IMR-90 (cell line): ENCODE results near the gene PTPRK. TPM values are rescaled to one million over a fixed set of nuclear protein-coding genes. Genes with fewer than 3 reads are reported as not detected.

Experiments
- ATAC-seq: fragments of 200-7000 bp; cut with Tn5 transposase; 2 replicates; pipeline ENCODE4 v1.9.1; 2020; ENCODE audit warnings: low read depth, mild to moderate bottlenecking, moderate library complexity
- BruUV-seq: library from RNA; stranded (reverse); fragments of 400-500 nt; replicated peaks from 2 replicates; lab custom pipeline; 2021; lab: Mats Ljungman, UMichigan
- CTCF ChIA-PET: fragments of 300-600 bp; formaldehyde crosslinking; extraction: SDS; loops from one replicate; lab custom pipeline; 2021; ENCODE audit warnings: antibody characterized with exemption; lab: Yijun Ruan, JAX
- POLR2A ChIA-PET: fragments of 300-600 bp; sonication (Branson Sonifier 250); formaldehyde crosslinking; loops from one replicate; lab custom pipeline; 2022; ENCODE audit warnings: antibody characterized with exemption; ENCODE audit not compliant: unreplicated experiment; lab: Charles Lee
- DNase-seq: peaks from one replicate; pipeline ENCODE4 v3.0.0; 2013
- H2AFZ ChIP-seq: replicated peaks from 2 replicates; pipeline ENCODE3; 2013; ENCODE audit warnings: low read length, mild to moderate bottlenecking; ENCODE audit not compliant: poor library complexity
- H2AK5ac ChIP-seq: 2 replicates; pipeline ENCODE4 v1.6.1; 2013; ENCODE audit warnings: low read depth, low read length, inconsistent platforms
- H2AK9ac ChIP-seq: replicated peaks from 2 replicates; pipeline ENCODE3; 2013; ENCODE audit warnings: mild to moderate bottlenecking, low read depth, low read length, moderate library complexity; ENCODE audit not compliant: poor library complexity
- H2BK120ac ChIP-seq: 2 replicates; pipeline ENCODE4 v1.6.1; 2013; ENCODE audit warnings: low read depth, low read length, inconsistent platforms
- H2BK15ac ChIP-seq: 3 replicates; pipeline ENCODE4 v1.6.1; 2013; ENCODE audit warnings: low read depth, low read length, inconsistent platforms
- H2BK20ac ChIP-seq: 2 replicates; pipeline ENCODE4 v1.6.1; 2013; ENCODE audit warnings: low read depth, mild to moderate bottlenecking, inconsistent platforms, low read length, moderate library complexity
- H2BK5ac ChIP-seq: 2 replicates; pipeline ENCODE4 v1.6.1; 2013; ENCODE audit warnings: mild to moderate bottlenecking, low read depth, low read length, inconsistent platforms; ENCODE audit not compliant: poor library complexity, severe bottlenecking
- H3K14ac ChIP-seq: replicated peaks from 2 replicates; pipeline ENCODE4 v1.6.1; 2013; ENCODE audit warnings: low read depth, low read length, inconsistent platforms
- H3K18ac ChIP-seq: 2 replicates; pipeline ENCODE4 v1.6.1; 2013; ENCODE audit warnings: low read depth, low read length, control low read depth
- H3K23ac ChIP-seq: 2 replicates; pipeline ENCODE4 v1.6.1; 2013; ENCODE audit warnings: low read depth, low read length, inconsistent platforms
- H3K27ac ChIP-seq: 2 replicates; pipeline ENCODE4 v1.5.1; 2013; ENCODE audit warnings: mild to moderate bottlenecking, control low read depth, low read length; ENCODE audit not compliant: insufficient read depth
- H3K27me3 ChIP-seq: 2 replicates; pipeline ENCODE4 v1.6.1; 2013; ENCODE audit warnings: low read length; ENCODE audit not compliant: control insufficient read depth, insufficient read depth
- H3K36me3 ChIP-seq: 2 replicates; pipeline ENCODE4 v1.6.1; 2013; ENCODE audit warnings: low read length, mixed read lengths; ENCODE audit not compliant: control insufficient read depth, insufficient read depth
- H3K4ac ChIP-seq: 2 replicates; pipeline ENCODE4 v1.6.1; 2013; ENCODE audit warnings: low read depth, low read length, inconsistent platforms
- H3K4me1 ChIP-seq: 2 replicates; pipeline ENCODE4 v1.6.1; 2013; ENCODE audit warnings: low read length, mixed read lengths; ENCODE audit not compliant: control insufficient read depth, insufficient read depth
- H3K4me2 ChIP-seq: 2 replicates; pipeline ENCODE4 v1.6.1; 2013; ENCODE audit warnings: low read depth, mild to moderate bottlenecking, control low read depth, low read length, moderate library complexity
- H3K4me3 ChIP-seq: 2 replicates; pipeline ENCODE4 v1.5.1; 2013; ENCODE audit warnings: low read depth, mild to moderate bottlenecking, control low read depth, low read length, moderate library complexity; ENCODE audit not compliant: insufficient read depth
- H3K56ac ChIP-seq: 2 replicates; pipeline ENCODE4 v1.6.1; 2013; ENCODE audit warnings: low read length, inconsistent platforms; ENCODE audit not compliant: insufficient read depth; ENCODE audit errors: extremely low read depth
- H3K79me1 ChIP-seq, 2 experiments: 2 replicates each; pipeline ENCODE4 v1.6.1; 2013; ENCODE audit warnings: low read length in 2 of 2, inconsistent platforms in 1 of 2, low read depth in 1 of 2
- H3K9ac ChIP-seq: 2 replicates; pipeline ENCODE4 v1.6.1; 2013; ENCODE audit warnings: low read depth, low read length, control low read depth
- H3K9me1 ChIP-seq: 2 replicates; pipeline ENCODE4 v1.6.1; 2013; ENCODE audit warnings: low read length, inconsistent platforms; ENCODE audit not compliant: insufficient read depth
- H3K9me3 ChIP-seq: 2 replicates; pipeline ENCODE4 v1.6.1; 2013; ENCODE audit warnings: low read length; ENCODE audit not compliant: control insufficient read depth, insufficient read depth
- H4K20me1 ChIP-seq: 2 replicates; pipeline ENCODE4 v1.6.1; 2013; ENCODE audit warnings: low read length, inconsistent platforms; ENCODE audit not compliant: insufficient read depth
- H4K5ac ChIP-seq: 2 replicates; pipeline ENCODE4 v1.6.1; 2013; ENCODE audit warnings: mild to moderate bottlenecking, low read depth, low read length, control low read depth
- H4K8ac ChIP-seq, 2 experiments: 2 replicates each; pipeline ENCODE4 v1.6.1; 2013; ENCODE audit warnings: low read depth in 2 of 2, low read length in 2 of 2, control low read depth in 1 of 2, inconsistent platforms in 1 of 2
- H4K91ac ChIP-seq: 2 replicates; pipeline ENCODE4 v1.6.1; 2013; ENCODE audit warnings: low read depth, low read length, inconsistent platforms; ENCODE audit not compliant: insufficient read depth
- BHLHE40 ChIP-seq: fragments of 150-350 bp; IDR thresholded peaks from 2 replicates; pipeline ENCODE4 v1.6.1; 2016; ENCODE audit warnings: mild to moderate bottlenecking, low read depth, low read length
- CEBPB ChIP-seq: IDR thresholded peaks from 2 replicates; pipeline ENCODE4 v1.6.1; 2012; ENCODE audit warnings: low read depth, low read length, improper control_type of control experiment
- ELK1 ChIP-seq: fragments of 150-350 bp; IDR thresholded peaks from 2 replicates; pipeline ENCODE4 v1.6.1; 2016; ENCODE audit warnings: low read depth, mild to moderate bottlenecking, low read length, moderate library complexity, borderline replicate concordance
- WGBS, 2 experiments: methylation state at CpG; one replicate each; pipeline versions ENCODE4 v1.1.5 to v1.1.7; 2013; ENCODE audit warnings: missing lambda C conversion rate in 2 of 2; ENCODE audit not compliant: insufficient read length in 1 of 2; ENCODE audit errors: extremely low coverage in 2 of 2; 5-methylcytosine and 5-hydroxymethylcytosine counted together
- dilution Hi-C: fragments of 300-500 bp; cut with HindIII; formaldehyde crosslinking; loops from one replicate; pipeline ENCODE4 v1.14.3; 2018; ENCODE audit warnings: low sequenced_read_pairs; ENCODE audit not compliant: unreplicated experiment
- in situ Hi-C: fragments of 300-500 bp; cut with MboI; formaldehyde crosslinking; loops from 3 replicates; pipeline ENCODE4 v1.14.3; 2019; ENCODE audit warnings: low sequenced_read_pairs, inconsistent platforms, mixed read lengths
- intact Hi-C: fragments of 100-400 bp; cut with micrococcal nuclease; formaldehyde crosslinking; loops from 2 replicates; pipeline ENCODE4 v1.10.0; 2022
- polyA plus RNA-seq, 3 experiments: library from polyadenylated mRNA; depleted of rRNA; stranded (reverse); fragments of >200 nt; gene quantifications; 2 replicates each; pipeline ENCODE4 v1.2.3, GENCODE V29; 2012; ENCODE audit warnings: low replicate concordance in 1 of 3
- total RNA-seq: library from RNA; depleted of rRNA; stranded (reverse); fragments of >200 nt; gene quantifications from 2 replicates; pipeline ENCODE4 v1.2.3, GENCODE V29; 2012
- TF ChIP-seq, protein P1 (sequence below): conservative IDR thresholded peaks from 2 replicates; pipeline ENCODE4 v1.5.1; 2012; ENCODE audit warnings: mild to moderate bottlenecking, low read depth, low read length, improper control_type of control experiment

PTPRK gene
- total and polyA plus RNA-seq, 2 of the 4 experiments (the other 2 are of a cell fraction): 18.0 to 80.8 TPM

GRCh38 chr6:127949251-127949650, 571.1 kb downstream of the PTPRK start:
- intact Hi-C loops (no loop called here), in situ Hi-C loops (no loop called here), dilution Hi-C loops (no loop called here)
- H3K4me3 ChIP-seq: no peak overlapping the region
- H3K9me1 ChIP-seq: no peaks in the 10 kb centered on the region
- H3K9me3 ChIP-seq: peaks cover 3% of the 10 kb centered on the region; the same call in 1 of the 2 replicates
- H4K5ac ChIP-seq: no peak overlapping the region
- no peak overlapping the region for H3K18ac ChIP-seq
- H2AK5ac ChIP-seq: no peak overlapping the region
- no peak overlapping the region for H2BK5ac ChIP-seq
- no peaks in the 10 kb centered on the region for H4K20me1 ChIP-seq
- no peak overlapping the region for H4K91ac ChIP-seq
- H3K4me1 ChIP-seq: no peaks in the 10 kb centered on the region
- no peak overlapping the region for H3K4me2 ChIP-seq
- no peak overlapping the region for H3K27ac ChIP-seq
- no peak overlapping the region for H2AK9ac ChIP-seq
- H3K27me3 ChIP-seq: no peaks in the 10 kb centered on the region; the same call in 1 of the 2 replicates
- no peak overlapping the region for H2BK120ac ChIP-seq
- H2AFZ ChIP-seq: no peak overlapping the region
- H3K14ac ChIP-seq: no peak overlapping the region
- no peaks in the 10 kb centered on the region for H3K79me1 ChIP-seq
- DNase-seq: no peak
- H3K4ac ChIP-seq: no peak overlapping the region
- no CpG with 5 or more reads among the region's 3 CpGs for WGBS, 2 experiments
- CTCF ChIA-PET: no interaction called here
- H3K9ac ChIP-seq: no peak overlapping the region
- H4K8ac ChIP-seq: no peak overlapping the region
- no peak for TF ChIP-seq ELK1
- TF ChIP-seq, protein P1, sequence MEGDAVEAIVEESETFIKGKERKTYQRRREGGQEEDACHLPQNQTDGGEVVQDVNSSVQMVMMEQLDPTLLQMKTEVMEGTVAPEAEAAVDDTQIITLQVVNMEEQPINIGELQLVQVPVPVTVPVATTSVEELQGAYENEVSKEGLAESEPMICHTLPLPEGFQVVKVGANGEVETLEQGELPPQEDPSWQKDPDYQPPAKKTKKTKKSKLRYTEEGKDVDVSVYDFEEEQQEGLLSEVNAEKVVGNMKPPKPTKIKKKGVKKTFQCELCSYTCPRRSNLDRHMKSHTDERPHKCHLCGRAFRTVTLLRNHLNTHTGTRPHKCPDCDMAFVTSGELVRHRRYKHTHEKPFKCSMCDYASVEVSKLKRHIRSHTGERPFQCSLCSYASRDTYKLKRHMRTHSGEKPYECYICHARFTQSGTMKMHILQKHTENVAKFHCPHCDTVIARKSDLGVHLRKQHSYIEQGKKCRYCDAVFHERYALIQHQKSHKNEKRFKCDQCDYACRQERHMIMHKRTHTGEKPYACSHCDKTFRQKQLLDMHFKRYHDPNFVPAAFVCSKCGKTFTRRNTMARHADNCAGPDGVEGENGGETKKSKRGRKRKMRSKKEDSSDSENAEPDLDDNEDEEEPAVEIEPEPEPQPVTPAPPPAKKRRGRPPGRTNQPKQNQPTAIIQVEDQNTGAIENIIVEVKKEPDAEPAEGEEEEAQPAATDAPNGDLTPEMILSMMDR: no peak
- no peak for TF ChIP-seq CEBPB
- no peak for TF ChIP-seq BHLHE40
- POLR2A ChIA-PET: no interaction called here
- no peak overlapping the region for H2BK20ac ChIP-seq
- no peak overlapping the region for H3K23ac ChIP-seq
- H3K56ac ChIP-seq: no peak overlapping the region
- BruUV-seq: no TSS peak
- no peak overlapping the region for H2BK15ac ChIP-seq
- no peaks in the 10 kb centered on the region for H3K36me3 ChIP-seq
- ATAC-seq: no peak
